Measurements from ENCODE around the gene PEPD. TPM values are rescaled to one million over a fixed set of nuclear protein-coding genes. Genes with fewer than 3 reads are reported as not detected.

Gene PEPD
- total RNA-seq, 4 donors from 2014 or later, result 40.1 to 61.4 (median 53.4) TPM

GRCh38 chr19:33357556-33357955 lies 164.0 kb downstream of the PEPD start:
- Histone ChIP-seq H3K4me1 (peaks cover 0 to 29% (median 7%) of the 10 kb centered on the region in 3 donors), H3K27me3 (no peaks in the 10 kb centered on the region), H3K4me3 (no peak overlapping the region), H3K27ac (peak overlapping the region in 2 of 4 donors; percentile 71 to 74), H3K9me3 (peaks cover 0 to 9% (median 7%) of the 10 kb centered on the region in 3 donors), H3K36me3 (no peaks in the 10 kb centered on the region)
- intact Hi-C loops (cut with DNase I), result no loop called here
- no peak for DNase-seq
- TF ChIP-seq CTCF (IDR thresholded peaks at IDR 0.05), result no peak
- no peak for TF ChIP-seq POLR2A (IDR thresholded peaks at IDR 0.05)
- WGBS, 2 donors, result 42 to 65% methylated on average over 1 of the region's 1 CpG

GRCh38 chr19:33355535-33355934 lies 166.1 kb downstream of the PEPD start:
- Histone ChIP-seq H3K36me3 (no peaks in the 10 kb centered on the region), H3K27ac (no peak overlapping the region), H3K9me3 (peaks cover 0 to 9% (median 7%) of the 10 kb centered on the region in 3 donors), H3K4me3 (no peak overlapping the region), H3K4me1 (peaks cover 0 to 30% (median 7%) of the 10 kb centered on the region in 3 donors), H3K27me3 (peaks cover 0 to 4% (median 0%) of the 10 kb centered on the region in 4 donors)
- intact Hi-C loops (cut with DNase I), result no loop called here
- no peak for TF ChIP-seq CTCF (IDR thresholded peaks at IDR 0.05)
- TF ChIP-seq POLR2A (IDR thresholded peaks at IDR 0.05), result no peak
- DNase-seq, result no peak
- WGBS, 2 donors, result 80 to 85% methylated on average over 2 of the region's 2 CpGs

GRCh38 chr19:33350538-33351309 lies 170.9 kb downstream of the PEPD start:
- no peak overlapping the region for H3K4me3 ChIP-seq
- intact Hi-C loops (cut with DNase I), result no loop called here
- no peak overlapping the region for H3K27ac ChIP-seq
- H3K9me3 ChIP-seq, result peaks cover 0 to 4% (median 3%) of the 10 kb centered on the region in 3 donors
- 42 to 60% methylated on average over 12 of the region's 12 CpGs for WGBS, 2 donors
- H3K36me3 ChIP-seq, result no peaks in the 10 kb centered on the region
- DNase-seq, result no peak
- no peak for TF ChIP-seq CTCF (IDR thresholded peaks at IDR 0.05)
- no peak for TF ChIP-seq POLR2A (IDR thresholded peaks at IDR 0.05)
- peaks cover 0 to 14% (median 0%) of the 10 kb centered on the region in 3 donors for H3K4me1 ChIP-seq
- peaks cover 0 to 24% (median 0%) of the 10 kb centered on the region in 4 donors for H3K27me3 ChIP-seq

- DNase-seq, result no peak
- H3K9me3 ChIP-seq, result no peaks in the 10 kb centered on the region
- 67 to 72% methylated on average over 12 of the region's 12 CpGs for WGBS, 2 donors
- no peak for TF ChIP-seq CTCF (IDR thresholded peaks at IDR 0.05)
- no peak for TF ChIP-seq POLR2A (IDR thresholded peaks at IDR 0.05)
- H3K36me3 ChIP-seq, result no peaks in the 10 kb centered on the region
- H3K27ac ChIP-seq, result no peak overlapping the region
- intact Hi-C loops (cut with DNase I), result no loop called here
- no peak overlapping the region for H3K4me3 ChIP-seq
- H3K4me1 ChIP-seq, result peaks cover 0 to 18% (median 0%) of the 10 kb centered on the region in 3 donors
- peaks cover 0 to 35% (median 0%) of the 10 kb centered on the region in 4 donors for H3K27me3 ChIP-seq
Measured at GRCh38 chr19:33349319-33350289, 172.0 kb downstream of the PEPD start.

All from esophagus squamous epithelium (tissue), 5 donors.